ENCODE results near the gene RECQL. TPM values are rescaled to one million over a fixed set of nuclear protein-coding genes. Genes with fewer than 3 reads are reported as not detected.

RECQL gene
- total and polyA plus RNA-seq, 9 of the 15 experiments (the other 6 are each of a cell fraction or from before 2014, with no cell fraction given), result 22.2 to 44.7 (median 28.5) TPM

DNA sequence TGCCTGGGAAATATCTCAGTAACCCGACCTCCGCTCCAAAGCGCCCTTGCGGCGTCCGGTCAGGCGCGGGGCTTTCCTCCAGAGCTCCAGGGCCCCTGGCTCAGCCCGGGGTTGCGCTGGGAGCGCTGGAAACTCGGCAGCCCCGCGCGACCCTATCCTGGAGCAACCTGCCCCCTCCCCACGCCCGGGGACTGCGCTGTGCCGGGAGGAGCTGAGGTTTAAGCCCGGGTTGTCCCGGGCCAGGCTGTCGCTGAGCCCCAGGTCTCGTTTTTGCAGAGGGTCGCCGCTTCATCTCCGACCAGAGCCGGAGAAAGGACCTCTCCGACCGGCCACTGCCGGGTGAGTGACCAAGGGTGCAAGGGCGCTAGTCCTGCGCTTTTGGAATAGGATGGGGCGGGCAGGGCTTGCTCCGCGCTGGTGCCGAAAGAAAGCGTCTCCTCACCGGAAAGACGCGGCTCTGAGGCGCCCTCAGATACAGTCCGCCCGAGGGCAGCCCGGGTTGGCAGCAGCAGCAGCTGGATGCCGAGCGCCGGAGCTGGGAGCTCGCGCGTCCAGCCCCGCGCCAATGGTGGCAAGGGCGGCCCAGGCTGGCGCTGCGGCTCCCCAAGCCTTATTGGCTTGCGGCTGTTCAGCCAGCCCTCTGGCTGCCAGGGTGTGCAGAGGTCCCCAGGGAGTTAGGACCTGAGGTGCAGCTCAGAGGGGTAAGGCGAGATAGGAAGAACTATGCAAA lies 26.2 kb upstream of the RECQL start:
- Histone ChIP-seq H4K20me1 (replicated peaks; ENCODE audit: control insufficient read depth, insufficient read depth, low read length) (no peaks in the 10 kb centered on the region), H3K4me3 (0 out of 2 replicates have a peak overlapping the region, but pooled peaks have one; percentile 6), H3K79me2 (ENCODE audit: control insufficient read depth, insufficient read depth, low read length) (no peaks in the 10 kb centered on the region), H3K9me3 (replicated peaks; ENCODE audit: control insufficient read depth, insufficient read depth, low read depth, low read length) (no peaks in the 10 kb centered on the region), H3K27ac (ENCODE audit: extremely low read depth, low read depth, low read length) (no peak overlapping the region), H3K4me2 (ENCODE audit: insufficient read depth, low read length) (no peak overlapping the region), H3K36me3 (ENCODE audit: control insufficient read depth, insufficient read depth, low read length) (no peaks in the 10 kb centered on the region), H3K9me1 (ENCODE audit: control insufficient read depth, insufficient read depth, low read length) (no peaks in the 10 kb centered on the region), H3K9ac (ENCODE audit: insufficient read depth in 1 of 2, low read depth in 2 of 2, low read length in 2 of 2) (no peak overlapping the region; a peak in 1 of 4 replicates), H3K4me1 (replicated peaks in 1 of 2; ENCODE audit: control insufficient read depth in 2 of 2, insufficient read depth in 2 of 2, low read length in 2 of 2) (peaks cover 0 to 8% of the 10 kb centered on the region in 2 experiments; a peak in 2 of 5 replicates), H2AFZ (ENCODE audit: low read depth, low read length) (no peak overlapping the region), H3K27me3 (ENCODE audit: control insufficient read depth in 2 of 2, insufficient read depth in 2 of 2, low read length in 2 of 2) (peaks cover 4 to 13% of the 10 kb centered on the region in 2 experiments; a peak in 3 of 5 replicates)
- intact Hi-C loops (cut with micrococcal nuclease), result no loop called here
- no TSS peak for BruUV-seq (replicated peaks)
- in situ Hi-C loops (cut with MboI), result no loop called here
- WGBS (ENCODE audit: insufficient coverage, low coverage, missing lambda C conversion rate), result 11% methylated on average over 17 of the region's 57 CpGs
- no peak for DNase-seq (ENCODE audit: extremely low read depth in 1 of 4, low spot score in 3 of 4)
- ChIA-PET POLR2A (interaction anchor here (0.6 kb wide), 1 partner anchor 58 kb away, joined by 3 read pairs; no protein-coding TSS in a partner anchor), CTCF (ENCODE audit: low intra/inter-chr PET ratio) (no interaction called here)
- FAIRE-seq, result no peak
- TF ChIP-seq GABPA (tag; conservative IDR thresholded peaks at IDR 0.05; ENCODE audit: low read depth), result peak; percentile 36
- TF ChIP-seq MAFF (IDR thresholded peaks at IDR 0.05; ENCODE audit: low read length), result no peak
- peak; percentile 49 for ATAC-seq

DNA sequence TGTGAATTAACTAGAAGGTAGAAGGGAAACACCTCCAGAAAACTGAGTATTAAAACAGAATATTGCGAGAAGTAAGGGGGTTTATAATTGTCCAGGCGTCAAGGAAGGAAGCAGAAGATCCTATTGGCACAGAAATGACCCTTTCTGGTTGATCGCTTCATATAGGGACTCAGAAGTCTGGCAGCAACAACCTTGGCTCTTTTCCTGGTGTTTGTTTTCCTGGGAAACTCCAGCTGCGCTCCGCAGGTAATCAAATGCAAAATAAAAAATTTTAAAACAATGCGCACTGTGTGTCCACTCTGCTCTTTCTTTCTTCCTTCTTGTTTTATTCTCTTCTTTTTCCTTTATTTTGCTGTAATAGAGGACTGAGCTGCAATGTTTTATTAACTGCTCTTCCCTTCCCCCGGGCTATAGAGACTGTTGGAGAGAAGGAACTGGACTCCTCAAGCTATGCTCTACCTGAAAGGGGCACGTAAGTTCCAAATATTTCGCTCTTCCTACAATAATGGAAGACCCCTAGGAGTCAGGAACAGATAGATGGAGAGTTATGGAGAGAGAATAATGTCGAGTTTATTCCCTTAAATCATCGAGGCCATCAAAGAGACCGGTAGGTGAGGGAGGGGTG lies 25.4 kb upstream of the RECQL start:
- CTCF ChIA-PET (ENCODE audit: low intra/inter-chr PET ratio), result no interaction called here
- intact Hi-C loops (cut with micrococcal nuclease) (no loop called here), in situ Hi-C loops (cut with MboI) (no loop called here)
- Histone ChIP-seq H3K79me2 (ENCODE audit: control insufficient read depth, insufficient read depth, low read length) (no peaks in the 10 kb centered on the region), H3K27ac (ENCODE audit: extremely low read depth, low read depth, low read length) (no peak overlapping the region), H3K4me3 (no peak overlapping the region), H3K4me2 (ENCODE audit: insufficient read depth, low read length) (no peak overlapping the region), H3K9ac (ENCODE audit: insufficient read depth in 1 of 2, low read depth in 2 of 2, low read length in 2 of 2) (no peak overlapping the region), H2AFZ (ENCODE audit: low read depth, low read length) (no peak overlapping the region), H3K9me3 (replicated peaks; ENCODE audit: control insufficient read depth, insufficient read depth, low read depth, low read length) (no peaks in the 10 kb centered on the region), H3K27me3 (ENCODE audit: control insufficient read depth in 2 of 2, insufficient read depth in 2 of 2, low read length in 2 of 2) (peaks cover 4 to 13% of the 10 kb centered on the region in 2 experiments; a peak in 3 of 5 replicates), H3K36me3 (ENCODE audit: control insufficient read depth, insufficient read depth, low read length) (no peaks in the 10 kb centered on the region), H3K9me1 (ENCODE audit: control insufficient read depth, insufficient read depth, low read length) (no peaks in the 10 kb centered on the region), H4K20me1 (replicated peaks; ENCODE audit: control insufficient read depth, insufficient read depth, low read length) (no peaks in the 10 kb centered on the region), H3K4me1 (replicated peaks in 1 of 2; ENCODE audit: control insufficient read depth in 2 of 2, insufficient read depth in 2 of 2, low read length in 2 of 2) (peaks cover 0 to 8% of the 10 kb centered on the region in 2 experiments; a peak in 2 of 5 replicates)
- ATAC-seq (no peak), DNase-seq (ENCODE audit: extremely low read depth in 1 of 4, low spot score in 3 of 4) (no peak), FAIRE-seq (no peak)
- TF ChIP-seq GTF2E2 (tag; IDR thresholded peaks at IDR 0.05), result 0 out of 2 replicates have a peak, but pooled peaks have one; percentile 23
- TF ChIP-seq ATF7 (IDR thresholded peaks at IDR 0.05), result no peak
- WGBS (ENCODE audit: insufficient coverage, low coverage, missing lambda C conversion rate), result 12% methylated on average over 11 of the region's 12 CpGs
- no TSS peak for BruUV-seq (replicated peaks)
- POLR2A ChIA-PET, result interaction anchor here (0.6 kb wide), 1 partner anchor 22 kb away, joined by 3 read pairs; no protein-coding TSS in a partner anchor
